Heart left ventricle (tissue), 13 donors: ENCODE data around the gene PARD6A.
A peak's percentile ranks its signal among the peaks of the same experiment; 100 is the strongest.

Source experiments
- POLR2A ChIP-seq, 2 donors: fragments of 450-650 bp; IDR thresholded peaks; one replicate each; pipeline ENCODE4 v1.6.1; 2017; ENCODE audit warnings: antibody characterized with exemption in 2 of 2, mild to moderate bottlenecking in 2 of 2, moderate library complexity in 2 of 2
- TF ChIP-seq, protein P1 (sequence below), 12 donors: fragments of 200-600 bp; sonication (generic) in 4 of 12; IDR thresholded peaks; one replicate each; pipeline versions ENCODE4 v1.5.0 to v1.8.0; 2018 to 2022; ENCODE audit warnings: antibody characterized with exemption in 12 of 12, mild to moderate bottlenecking in 5 of 12
- donor health status: ischemic (EF 13 %, LVEDD 7.1; RV severe dilation, severe dysfunction).
- donor health status: DM: no; HTN: yes; CAD: no.
- donor health status: DM: no; HTN: no; CAD: no.
- donor health status: ischemic (EF 25% LVEDD 6.9; RV normal size, moderate dysfunction).
- donor health status: ischemic (EF 25% LVEDD 5.7; RV mildly dilated, moderate dysfunction).
- donor health status: ischemic (EF 35%, LVEDD 5.7; RV mildly dilated, moderate dysfunction).
- donor health status: nonischemic (EF 11% LVEDD 7.7; RV severe dilation, severe dysfunction).
- donor health status: DM: yes; HTN: yes; CAD: no.
- donor health status: PGD.
- donor health status: ischemic (EF 29% LVEDD 5.4; RV normal size, mild dysfunction).
- donor health status: nonischemic (EF 23%, LVEDD 6.1; RV moderate dilation, normal function).

DNA sequence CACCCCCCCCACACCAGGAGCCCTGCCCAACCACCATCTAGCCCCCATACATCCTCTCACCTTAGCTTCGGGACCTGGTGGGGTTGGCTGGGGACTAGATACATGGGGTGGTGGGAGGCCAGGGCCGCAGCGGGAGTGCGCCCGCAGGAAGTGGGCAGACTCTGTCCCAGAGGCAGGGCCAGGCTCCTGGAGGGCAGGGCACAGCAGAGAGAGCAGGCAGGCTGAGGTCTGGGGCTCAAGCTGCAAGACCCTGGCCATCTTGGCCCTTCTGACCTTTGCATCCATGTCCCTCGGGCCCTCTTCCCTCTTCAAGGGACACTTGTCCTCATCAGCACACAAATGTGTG is 3.1 kb downstream of the PARD6A start:
- no peak for TF ChIP-seq POLR2A (IDR thresholded peaks at IDR 0.05)
- TF ChIP-seq, protein P1, sequence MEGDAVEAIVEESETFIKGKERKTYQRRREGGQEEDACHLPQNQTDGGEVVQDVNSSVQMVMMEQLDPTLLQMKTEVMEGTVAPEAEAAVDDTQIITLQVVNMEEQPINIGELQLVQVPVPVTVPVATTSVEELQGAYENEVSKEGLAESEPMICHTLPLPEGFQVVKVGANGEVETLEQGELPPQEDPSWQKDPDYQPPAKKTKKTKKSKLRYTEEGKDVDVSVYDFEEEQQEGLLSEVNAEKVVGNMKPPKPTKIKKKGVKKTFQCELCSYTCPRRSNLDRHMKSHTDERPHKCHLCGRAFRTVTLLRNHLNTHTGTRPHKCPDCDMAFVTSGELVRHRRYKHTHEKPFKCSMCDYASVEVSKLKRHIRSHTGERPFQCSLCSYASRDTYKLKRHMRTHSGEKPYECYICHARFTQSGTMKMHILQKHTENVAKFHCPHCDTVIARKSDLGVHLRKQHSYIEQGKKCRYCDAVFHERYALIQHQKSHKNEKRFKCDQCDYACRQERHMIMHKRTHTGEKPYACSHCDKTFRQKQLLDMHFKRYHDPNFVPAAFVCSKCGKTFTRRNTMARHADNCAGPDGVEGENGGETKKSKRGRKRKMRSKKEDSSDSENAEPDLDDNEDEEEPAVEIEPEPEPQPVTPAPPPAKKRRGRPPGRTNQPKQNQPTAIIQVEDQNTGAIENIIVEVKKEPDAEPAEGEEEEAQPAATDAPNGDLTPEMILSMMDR (IDR thresholded peaks at IDR 0.05), result peak in 2 of 12 donors; percentile 1 to 2
